WTC11 (cell line): ENCODE data around the gene GATA6. TPM values are rescaled to one million over a fixed set of nuclear protein-coding genes. Genes with fewer than 3 reads are reported as not detected.

Experiments
- ATAC-seq: fragments of 200-7000 bp; cut with Tn5 transposase; 2 replicates; pipeline ENCODE4 v1.10.0; 2021; ENCODE audit warnings: mild to moderate bottlenecking, moderate library complexity
- CTCF ChIA-PET: fragments of 300-600 bp; sonication (Branson Sonifier 250); formaldehyde crosslinking; loops from one replicate; lab custom pipeline; 2021; ENCODE audit warnings: antibody characterized with exemption; lab: Charles Lee
- POLR2A ChIA-PET: fragments of 350-600 bp; sonication (Branson Sonifier 250); formaldehyde crosslinking; loops from one replicate; lab custom pipeline; 2021; ENCODE audit warnings: antibody characterized with exemption; lab: Charles Lee
- DNase-seq: peaks from one replicate; pipeline ENCODE4 v3.0.0; 2021; ENCODE audit warnings: low spot score
- H3K27ac Mint-ChIP-seq: 2 replicates; pipeline ENCODE4 v1.8.0; 2021; ENCODE audit warnings: mixed read lengths
- H3K27me3 Mint-ChIP-seq: 2 replicates; pipeline ENCODE4 v1.8.0; 2021; ENCODE audit warnings: low read depth, mild to moderate bottlenecking, moderate library complexity, mixed read lengths
- H3K36me3 Mint-ChIP-seq: 2 replicates; pipeline ENCODE4 v1.8.0; 2021; ENCODE audit warnings: mixed read lengths
- H3K4me1 Mint-ChIP-seq: 2 replicates; pipeline ENCODE4 v1.8.0; 2022; ENCODE audit warnings: mixed read lengths
- H3K4me3 Mint-ChIP-seq: 2 replicates; pipeline ENCODE4 v1.8.0; 2021; ENCODE audit warnings: mild to moderate bottlenecking, moderate library complexity, mixed read lengths
- H3K9me3 Mint-ChIP-seq: 2 replicates; pipeline ENCODE4 v1.8.0; 2021; ENCODE audit warnings: mixed read lengths
- ATF1 ChIP-seq: sonication (generic); formaldehyde crosslinking; IDR thresholded peaks from 2 replicates; pipeline ENCODE4 v1.8.1; 2023; ENCODE audit warnings: mild to moderate bottlenecking, moderate library complexity, missing genetic modification reagents
- CREB1 ChIP-seq: sonication (generic); formaldehyde crosslinking; IDR thresholded peaks from 2 replicates; pipeline ENCODE4 v1.8.0; 2023; ENCODE audit warnings: mild to moderate bottlenecking, missing genetic modification reagents
- E2F4 ChIP-seq: sonication (generic); formaldehyde crosslinking; IDR thresholded peaks from 2 replicates; pipeline ENCODE4 v1.8.1; 2022; ENCODE audit warnings: low read depth, mild to moderate bottlenecking, moderate library complexity, missing genetic modification reagents, borderline replicate concordance
- EMX1 ChIP-seq: fragments of 250-450 bp; sonication (Bioruptor Pico); IDR thresholded peaks from 2 replicates; pipeline ENCODE4 v1.8.0; 2021; ENCODE audit warnings: mild to moderate bottlenecking
- ERG ChIP-seq: fragments of 250-450 bp; sonication (Bioruptor Pico); IDR thresholded peaks from 2 replicates; pipeline ENCODE4 v1.8.0; 2021; ENCODE audit warnings: mild to moderate bottlenecking
- ESRRA ChIP-seq: sonication (generic); formaldehyde crosslinking; IDR thresholded peaks from 2 replicates; pipeline ENCODE4 v1.8.1; 2022; ENCODE audit warnings: mild to moderate bottlenecking, missing genetic modification reagents, borderline replicate concordance
- ETV6 ChIP-seq: sonication (generic); formaldehyde crosslinking; IDR thresholded peaks from 2 replicates; pipeline ENCODE4 v1.8.1; 2022; ENCODE audit warnings: mild to moderate bottlenecking, missing genetic modification reagents
- FOXP1 ChIP-seq: sonication (generic); formaldehyde crosslinking; IDR thresholded peaks from 2 replicates; pipeline ENCODE4 v1.8.0; 2022; ENCODE audit warnings: missing genetic modification reagents, mild to moderate bottlenecking, moderate library complexity, borderline replicate concordance
- GABPB1 ChIP-seq: sonication (generic); formaldehyde crosslinking; IDR thresholded peaks from 2 replicates; pipeline ENCODE4 v1.8.1; 2023; ENCODE audit warnings: mild to moderate bottlenecking, missing genetic modification reagents
- GRHL2 ChIP-seq: fragments of 250-450 bp; sonication (Bioruptor Pico); IDR thresholded peaks from 2 replicates; pipeline ENCODE4 v1.8.0; 2022; ENCODE audit warnings: mild to moderate bottlenecking, moderate library complexity; ENCODE audit not compliant: insufficient replicate concordance, severe bottlenecking
- GTF2I ChIP-seq: fragments of 250-450 bp; sonication (Bioruptor Pico); conservative IDR thresholded peaks from 2 replicates; pipeline ENCODE4 v1.4.0; 2021; ENCODE audit warnings: mild to moderate bottlenecking
- NR1H2 ChIP-seq: sonication (generic); formaldehyde crosslinking; IDR thresholded peaks from 2 replicates; pipeline ENCODE4 v1.9.0; 2021; ENCODE audit warnings: mild to moderate bottlenecking, moderate library complexity, missing genetic modification reagents
- PRRX2 ChIP-seq: fragments of 250-450 bp; sonication (Bioruptor Pico); IDR thresholded peaks from 2 replicates; pipeline ENCODE4 v1.8.0; 2021; ENCODE audit warnings: mild to moderate bottlenecking
- SMAD3 ChIP-seq: sonication (generic); formaldehyde crosslinking; IDR thresholded peaks from 2 replicates; pipeline ENCODE4 v1.8.0; 2022; ENCODE audit warnings: missing genetic modification reagents, mild to moderate bottlenecking, borderline replicate concordance
- SOX15 ChIP-seq: fragments of 250-450 bp; sonication (Bioruptor Pico); IDR thresholded peaks from 2 replicates; pipeline ENCODE4 v1.9.0; 2021; ENCODE audit warnings: mild to moderate bottlenecking
- SP1 ChIP-seq: sonication (generic); formaldehyde crosslinking; conservative IDR thresholded peaks from 2 replicates; pipeline ENCODE4 v1.8.1; 2022; ENCODE audit warnings: missing genetic modification reagents
- TEAD1 ChIP-seq: sonication (generic); formaldehyde crosslinking; IDR thresholded peaks from 2 replicates; pipeline ENCODE4 v1.8.0; 2022; ENCODE audit warnings: mild to moderate bottlenecking, missing genetic modification reagents
- ZBTB21 ChIP-seq: sonication (generic); formaldehyde crosslinking; IDR thresholded peaks from 2 replicates; pipeline ENCODE4 v1.8.1; 2023; ENCODE audit warnings: mild to moderate bottlenecking, missing genetic modification reagents, borderline replicate concordance
- ZNF121 ChIP-seq: sonication (generic); formaldehyde crosslinking; IDR thresholded peaks from 2 replicates; pipeline ENCODE4 v1.8.0; 2023; ENCODE audit warnings: missing genetic modification reagents
- ZNF263 ChIP-seq: sonication (generic); formaldehyde crosslinking; IDR thresholded peaks from 2 replicates; pipeline ENCODE4 v1.8.1; 2022; ENCODE audit warnings: low read depth, mild to moderate bottlenecking, moderate library complexity, missing genetic modification reagents
- ZNF281 ChIP-seq: sonication (generic); formaldehyde crosslinking; IDR thresholded peaks from 2 replicates; pipeline ENCODE4 v1.8.0; 2023; ENCODE audit warnings: mild to moderate bottlenecking, missing genetic modification reagents
- ZNF396 ChIP-seq: fragments of 250-450 bp; sonication (Bioruptor Pico); IDR thresholded peaks from 2 replicates; pipeline ENCODE4 v1.8.0; 2021; ENCODE audit warnings: mild to moderate bottlenecking, moderate library complexity, borderline replicate concordance
- ZNF512 ChIP-seq: sonication (generic); formaldehyde crosslinking; IDR thresholded peaks from 2 replicates; pipeline ENCODE4 v1.8.1; 2022; ENCODE audit warnings: missing genetic modification reagents, borderline replicate concordance
- total RNA-seq: library from RNA; stranded (reverse); gene quantifications from 3 replicates; pipeline ENCODE4 v1.2.3, GENCODE V29; 2021
- TF ChIP-seq, protein P1 (sequence below): sonication (generic); formaldehyde crosslinking; IDR thresholded peaks from 2 replicates; pipeline ENCODE4 v1.8.0; 2022; ENCODE audit warnings: mild to moderate bottlenecking, missing genetic modification reagents
- TF ChIP-seq, protein P2 (sequence below): sonication (generic); formaldehyde crosslinking; IDR thresholded peaks from 2 replicates; pipeline ENCODE4 v1.8.1; 2023; ENCODE audit warnings: mild to moderate bottlenecking, missing genetic modification reagents, moderate library complexity
- TF ChIP-seq, protein P3 (sequence below): sonication (generic); formaldehyde crosslinking; IDR thresholded peaks from 2 replicates; pipeline ENCODE4 v1.8.1; 2023; ENCODE audit warnings: mild to moderate bottlenecking, missing genetic modification reagents

The GATA6 gene
- total RNA-seq, 1 experiment from 2014 or later, result 0.15 TPM

DNA sequence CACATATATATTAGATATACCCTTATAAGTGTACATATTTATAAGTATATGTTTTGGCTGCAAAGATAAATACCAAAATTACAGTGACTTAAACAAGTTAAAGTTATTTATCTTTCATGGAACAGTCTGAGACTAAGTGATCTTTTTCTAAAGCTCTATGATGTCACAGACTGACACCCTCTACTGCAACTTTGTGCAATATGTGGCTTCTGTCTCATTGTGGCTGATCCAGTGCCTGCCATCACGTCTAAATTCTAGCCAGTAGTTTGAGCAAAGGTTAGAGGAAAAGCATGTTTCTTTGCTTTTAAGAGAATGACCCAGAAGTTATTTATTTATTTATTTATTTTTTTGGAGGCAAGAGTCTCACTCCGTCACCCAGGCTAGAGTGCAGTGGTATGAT is 13.8 kb upstream of the GATA6 start:
- Mint-ChIP-seq H3K27me3 (peaks cover 17% of the 10 kb centered on the region), H3K4me3 (no peak overlapping the region), H3K9me3 (no peaks in the 10 kb centered on the region), H3K4me1 (no peaks in the 10 kb centered on the region), H3K27ac (no peak overlapping the region), H3K36me3 (no peaks in the 10 kb centered on the region)
- no peak for TF ChIP-seq PRRX2 (CRISPR knock-in tag)
- no peak for TF ChIP-seq ZBTB21
- no peak for TF ChIP-seq SOX15 (CRISPR knock-in tag)
- no peak for TF ChIP-seq GABPB1 (CRISPR knock-in tag)
- TF ChIP-seq, protein P1, sequence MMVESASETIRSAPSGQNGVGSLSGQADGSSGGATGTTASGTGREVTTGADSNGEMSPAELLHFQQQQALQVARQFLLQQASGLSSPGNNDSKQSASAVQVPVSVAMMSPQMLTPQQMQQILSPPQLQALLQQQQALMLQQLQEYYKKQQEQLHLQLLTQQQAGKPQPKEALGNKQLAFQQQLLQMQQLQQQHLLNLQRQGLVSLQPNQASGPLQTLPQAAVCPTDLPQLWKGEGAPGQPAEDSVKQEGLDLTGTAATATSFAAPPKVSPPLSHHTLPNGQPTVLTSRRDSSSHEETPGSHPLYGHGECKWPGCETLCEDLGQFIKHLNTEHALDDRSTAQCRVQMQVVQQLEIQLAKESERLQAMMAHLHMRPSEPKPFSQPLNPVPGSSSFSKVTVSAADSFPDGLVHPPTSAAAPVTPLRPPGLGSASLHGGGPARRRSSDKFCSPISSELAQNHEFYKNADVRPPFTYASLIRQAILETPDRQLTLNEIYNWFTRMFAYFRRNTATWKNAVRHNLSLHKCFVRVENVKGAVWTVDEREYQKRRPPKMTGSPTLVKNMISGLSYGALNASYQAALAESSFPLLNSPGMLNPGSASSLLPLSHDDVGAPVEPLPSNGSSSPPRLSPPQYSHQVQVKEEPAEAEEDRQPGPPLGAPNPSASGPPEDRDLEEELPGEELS, result no peak
- no peak for TF ChIP-seq ZNF121 (CRISPR knock-in tag)
- no peak for TF ChIP-seq ESRRA
- no peak for TF ChIP-seq ZNF396 (CRISPR knock-in tag)
- TF ChIP-seq CREB1 (CRISPR knock-in tag), result no peak
- TF ChIP-seq ZNF281 (CRISPR knock-in tag), result no peak
- TF ChIP-seq TEAD1, result no peak
- no peak for TF ChIP-seq ZNF263 (CRISPR knock-in tag)
- no peak for TF ChIP-seq NR1H2
- TF ChIP-seq ETV6 (CRISPR knock-in tag), result no peak
- no peak for TF ChIP-seq GTF2I (CRISPR knock-in tag)
- TF ChIP-seq SMAD3 (CRISPR knock-in tag), result no peak
- no peak for TF ChIP-seq ZNF512 (CRISPR knock-in tag)
- POLR2A ChIA-PET, result no interaction called here
- ATAC-seq, result no peak
- CTCF ChIA-PET, result interaction anchor here (1.2 kb wide), 1 partner anchor 223 kb away, joined by 3 read pairs; no protein-coding TSS in a partner anchor
- DNase-seq, result no peak

- H3K4me1 Mint-ChIP-seq, result no peaks in the 10 kb centered on the region
- no peak overlapping the region for H3K27ac Mint-ChIP-seq
- DNase-seq (no peak), ATAC-seq (no peak)
- H3K9me3 Mint-ChIP-seq, result no peaks in the 10 kb centered on the region
- POLR2A ChIA-PET, result no interaction called here
- H3K36me3 Mint-ChIP-seq, result no peaks in the 10 kb centered on the region
- H3K4me3 Mint-ChIP-seq, result no peak overlapping the region
- peaks cover 48% of the 10 kb centered on the region for H3K27me3 Mint-ChIP-seq
- CTCF ChIA-PET, result no interaction called here
- TF ChIP-seq SMAD3 (CRISPR knock-in tag) (no peak), ERG (no peak), SP1 (no peak), ATF1 (CRISPR knock-in tag) (no peak), EMX1 (CRISPR knock-in tag) (no peak), GRHL2 (CRISPR knock-in tag) (no peak), NR1H2 (no peak), E2F4 (no peak), FOXP1 (CRISPR knock-in tag) (no peak)
- TF ChIP-seq, protein P2, sequence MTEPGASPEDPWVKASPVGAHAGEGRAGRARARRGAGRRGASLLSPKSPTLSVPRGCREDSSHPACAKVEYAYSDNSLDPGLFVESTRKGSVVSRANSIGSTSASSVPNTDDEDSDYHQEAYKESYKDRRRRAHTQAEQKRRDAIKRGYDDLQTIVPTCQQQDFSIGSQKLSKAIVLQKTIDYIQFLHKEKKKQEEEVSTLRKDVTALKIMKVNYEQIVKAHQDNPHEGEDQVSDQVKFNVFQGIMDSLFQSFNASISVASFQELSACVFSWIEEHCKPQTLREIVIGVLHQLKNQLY, result no peak
- TF ChIP-seq, protein P3, sequence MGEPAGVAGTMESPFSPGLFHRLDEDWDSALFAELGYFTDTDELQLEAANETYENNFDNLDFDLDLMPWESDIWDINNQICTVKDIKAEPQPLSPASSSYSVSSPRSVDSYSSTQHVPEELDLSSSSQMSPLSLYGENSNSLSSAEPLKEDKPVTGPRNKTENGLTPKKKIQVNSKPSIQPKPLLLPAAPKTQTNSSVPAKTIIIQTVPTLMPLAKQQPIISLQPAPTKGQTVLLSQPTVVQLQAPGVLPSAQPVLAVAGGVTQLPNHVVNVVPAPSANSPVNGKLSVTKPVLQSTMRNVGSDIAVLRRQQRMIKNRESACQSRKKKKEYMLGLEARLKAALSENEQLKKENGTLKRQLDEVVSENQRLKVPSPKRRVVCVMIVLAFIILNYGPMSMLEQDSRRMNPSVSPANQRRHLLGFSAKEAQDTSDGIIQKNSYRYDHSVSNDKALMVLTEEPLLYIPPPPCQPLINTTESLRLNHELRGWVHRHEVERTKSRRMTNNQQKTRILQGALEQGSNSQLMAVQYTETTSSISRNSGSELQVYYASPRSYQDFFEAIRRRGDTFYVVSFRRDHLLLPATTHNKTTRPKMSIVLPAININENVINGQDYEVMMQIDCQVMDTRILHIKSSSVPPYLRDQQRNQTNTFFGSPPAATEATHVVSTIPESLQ (CRISPR knock-in tag), result no peak
These were observed 10.4 kb upstream of the GATA6 start for GRCh38 chr18:22159014-22159413.
